Umbilical cord (tissue), 2 donors: ENCODE measurements around the gene ZNF236. TPM values are rescaled to one million over a fixed set of nuclear protein-coding genes. Genes with fewer than 3 reads are reported as not detected.
"Not testable (repeated sequence)": the region's sequence is repeated elsewhere in the genome, so short reads cannot be mapped to it uniquely, and the experiment has no call there.

Experiments used
- DNase-seq: peaks from one replicate; pipeline ENCODE4 v3.0.0-alpha.2; 2015; ENCODE audit warnings: low spot score
- total RNA-seq: library from RNA; depleted of rRNA; stranded (reverse); fragments of >200 nt; gene quantifications from one replicate; pipeline ENCODE4 v1.2.3, GENCODE V29; 2014; ENCODE audit warnings: low replicate concordance; ENCODE audit not compliant: insufficient read depth

ZNF236 gene
- total RNA-seq, 1 donor from 2014 or later, result 34.2 TPM

- peak; percentile 31 for DNase-seq
Measured at GRCh38 chr18:76943542-76944339, 121.4 kb downstream of the ZNF236 start.

DNA sequence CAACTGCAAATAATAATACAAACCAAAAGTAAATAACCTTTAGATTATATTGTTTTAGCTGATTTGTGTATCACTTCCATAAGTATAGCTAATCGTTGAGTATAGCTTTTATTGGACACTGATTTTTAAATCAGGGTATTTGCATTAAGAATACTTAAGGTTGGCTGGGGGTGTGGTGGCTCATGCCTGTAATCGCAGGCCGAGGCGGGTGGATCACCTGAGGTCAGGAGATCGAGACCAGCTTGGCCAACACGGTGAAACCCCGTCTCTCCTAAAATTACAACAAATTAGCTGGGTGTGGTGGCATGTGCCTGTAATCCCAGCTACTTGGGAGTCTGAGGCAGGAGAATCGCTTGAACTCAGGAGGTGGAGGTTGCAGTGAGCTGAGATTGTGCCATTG lies 122.0 kb downstream of the ZNF236 start:
- DNase-seq, result not testable (repeated sequence)

DNA sequence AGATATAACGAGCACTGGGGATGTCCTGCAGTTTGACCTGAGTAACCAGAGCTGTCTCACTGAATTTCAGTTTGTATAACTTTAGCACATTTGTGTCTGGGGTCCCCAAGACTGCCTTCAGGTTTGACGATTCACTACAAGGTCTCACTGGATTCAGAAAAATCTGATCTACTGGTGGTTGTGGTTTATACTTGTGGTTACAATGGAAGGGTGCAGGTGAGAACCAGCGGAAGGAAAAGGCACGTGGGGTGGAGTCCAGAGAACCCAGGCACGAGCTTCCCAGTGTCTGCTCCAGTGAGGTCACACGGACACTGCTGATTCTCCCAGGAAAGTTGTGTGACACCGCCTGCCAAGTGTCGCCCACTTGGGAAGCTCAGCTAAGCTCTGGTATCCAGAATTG lies 126.0 kb downstream of the ZNF236 start:
- no peak for DNase-seq

GRCh38 chr18:76951456-76952247 lies 129.3 kb downstream of the ZNF236 start:
- DNase-seq, result no peak

GRCh38 chr18:76952747-76953146 lies 130.4 kb downstream of the ZNF236 start:
- DNase-seq, result no peak

- no peak for DNase-seq
Measured at GRCh38 chr18:76953156-76953555, 130.8 kb downstream of the ZNF236 start.

GRCh38 chr18:76953583-76954233 lies 131.4 kb downstream of the ZNF236 start:
- DNase-seq, result no peak

DNA sequence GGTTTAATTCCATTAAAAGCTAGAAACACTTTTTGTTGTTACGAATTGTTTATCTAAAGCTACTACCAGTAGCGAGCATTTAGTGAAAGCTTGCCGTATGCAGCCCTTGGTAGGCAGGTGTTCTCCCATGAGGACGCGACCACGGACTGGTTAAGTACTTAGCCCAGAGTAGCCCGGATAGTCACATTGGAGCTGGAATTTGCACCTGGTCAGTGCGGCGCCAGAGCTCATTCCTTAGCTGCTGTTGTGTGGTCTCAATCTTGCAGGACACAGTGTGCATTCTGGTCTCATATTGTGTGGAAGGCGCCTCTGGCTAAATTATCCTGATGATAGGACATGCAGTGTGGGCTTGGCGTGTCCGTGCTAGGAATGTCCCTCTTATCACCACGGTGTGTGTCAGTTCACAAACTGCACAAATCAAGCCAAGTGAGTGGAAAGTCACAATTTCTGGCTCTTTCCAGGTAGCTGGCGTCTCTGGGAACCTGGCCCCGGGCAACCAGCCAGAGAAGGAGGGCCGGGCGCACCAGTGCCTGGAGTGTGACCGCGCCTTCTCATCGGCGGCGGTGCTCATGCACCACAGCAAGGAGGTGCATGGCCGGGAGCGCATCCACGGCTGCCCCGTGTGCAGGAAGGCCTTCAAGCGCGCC lies 133.3 kb downstream of the ZNF236 start:
- DNase-seq, result no peak

GRCh38 chr18:76956648-76957047 lies 134.3 kb downstream of the ZNF236 start:
- DNase-seq, result no peak

DNA sequence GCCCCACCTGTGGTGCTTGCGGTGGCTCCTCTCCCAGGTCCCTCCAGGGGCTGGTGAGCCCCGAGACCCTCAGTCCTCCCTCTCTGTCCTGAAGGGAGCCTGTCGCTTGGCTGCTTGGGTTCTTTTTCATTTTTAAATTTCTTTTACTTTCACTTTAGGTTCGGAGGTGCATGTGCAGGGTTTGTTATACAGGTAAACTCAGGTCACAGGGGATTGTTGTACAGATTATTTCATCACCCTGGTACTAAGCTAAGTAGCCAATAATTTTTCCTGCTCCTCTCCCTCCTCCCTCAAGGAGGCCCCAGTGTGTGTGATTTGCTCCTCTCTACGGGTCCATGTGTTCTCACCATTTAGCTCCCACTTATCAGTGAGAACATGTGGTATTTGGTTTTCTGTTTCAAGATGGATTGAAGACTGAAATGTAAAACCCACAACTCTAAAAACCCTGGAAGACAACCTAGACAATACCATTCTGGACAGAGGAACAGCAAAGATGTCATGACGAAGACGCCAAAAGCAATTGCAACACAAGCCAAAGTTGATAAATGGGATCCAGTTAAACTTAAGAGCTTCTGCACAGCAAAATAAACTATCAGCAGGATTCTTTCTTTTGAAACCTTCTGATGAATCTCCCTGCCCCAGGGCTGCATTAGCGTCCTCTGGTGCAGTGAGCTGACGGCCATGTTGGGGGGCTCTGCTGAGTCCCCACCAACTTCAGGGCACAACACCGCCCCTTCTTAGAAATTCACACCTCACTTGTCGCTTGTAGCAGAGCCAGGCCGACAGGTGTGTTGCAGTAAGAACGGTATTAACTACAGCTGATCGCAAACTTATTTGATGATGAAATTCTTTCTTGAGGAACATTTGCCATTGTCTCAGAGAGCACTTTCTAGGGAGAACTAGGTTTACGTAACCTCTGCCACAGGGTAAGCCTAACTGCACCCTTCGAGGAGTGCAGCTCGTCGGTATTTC lies 135.3 kb downstream of the ZNF236 start:
- DNase-seq, result no peak

DNA sequence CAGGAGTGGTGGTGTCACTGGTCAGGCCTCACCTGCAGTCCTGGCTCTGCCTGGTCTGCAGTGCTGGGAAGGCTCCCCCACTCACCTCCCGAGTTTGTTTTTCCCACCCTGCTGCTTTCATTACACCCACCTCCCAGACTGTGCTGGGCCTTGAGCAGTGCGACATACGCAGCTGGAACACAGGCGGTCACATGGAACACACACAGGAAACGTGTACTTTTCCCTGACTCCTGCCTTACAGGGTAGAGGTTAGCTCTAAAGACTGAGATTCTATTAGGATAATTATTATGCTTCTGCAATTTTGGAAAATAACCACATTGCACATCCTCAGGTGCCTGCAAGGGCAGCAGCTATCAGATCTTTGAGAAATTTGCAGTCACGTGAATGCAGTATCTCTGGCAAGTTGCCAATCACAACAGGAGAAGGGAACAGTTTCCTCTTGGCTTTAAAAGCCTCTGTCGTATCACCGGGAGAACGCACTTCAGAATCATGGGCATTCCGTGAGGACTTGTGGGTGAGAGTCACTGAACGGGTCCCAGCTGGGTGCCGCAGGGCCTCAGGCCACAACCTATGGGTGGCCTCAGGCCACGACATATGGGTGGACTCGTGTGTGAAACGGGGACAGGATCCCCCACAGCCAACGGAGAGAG lies 136.5 kb downstream of the ZNF236 start:
- peak; percentile 52 for DNase-seq

GRCh38 chr18:76959605-76960004 lies 137.2 kb downstream of the ZNF236 start:
- no peak for DNase-seq

- DNase-seq, result no peak
Measured at GRCh38 chr18:76960528-76961035, 138.2 kb downstream of the ZNF236 start.

- no peak for DNase-seq
Measured at GRCh38 chr18:76962851-76963250, 140.5 kb downstream of the ZNF236 start.

DNA sequence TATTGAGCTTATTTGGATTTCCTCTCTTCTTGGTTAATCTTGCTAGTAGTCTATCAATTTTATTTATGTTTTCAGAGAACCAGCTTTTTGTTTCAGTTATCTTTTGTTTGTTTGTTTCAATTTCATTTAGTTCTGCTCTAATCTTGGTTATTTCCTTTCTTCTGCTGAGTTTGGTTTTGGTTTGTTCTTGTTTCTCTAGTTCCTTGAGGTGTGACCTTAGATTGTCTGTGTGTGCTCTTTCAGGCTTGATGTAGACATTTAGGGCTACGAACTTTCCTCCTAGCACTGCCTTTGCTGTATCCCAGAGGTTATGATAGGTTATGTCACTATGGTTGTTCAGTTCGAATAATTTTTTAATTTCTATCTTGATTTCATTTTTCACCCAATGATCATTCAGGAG lies 141.6 kb downstream of the ZNF236 start:
- no peak for DNase-seq

DNA sequence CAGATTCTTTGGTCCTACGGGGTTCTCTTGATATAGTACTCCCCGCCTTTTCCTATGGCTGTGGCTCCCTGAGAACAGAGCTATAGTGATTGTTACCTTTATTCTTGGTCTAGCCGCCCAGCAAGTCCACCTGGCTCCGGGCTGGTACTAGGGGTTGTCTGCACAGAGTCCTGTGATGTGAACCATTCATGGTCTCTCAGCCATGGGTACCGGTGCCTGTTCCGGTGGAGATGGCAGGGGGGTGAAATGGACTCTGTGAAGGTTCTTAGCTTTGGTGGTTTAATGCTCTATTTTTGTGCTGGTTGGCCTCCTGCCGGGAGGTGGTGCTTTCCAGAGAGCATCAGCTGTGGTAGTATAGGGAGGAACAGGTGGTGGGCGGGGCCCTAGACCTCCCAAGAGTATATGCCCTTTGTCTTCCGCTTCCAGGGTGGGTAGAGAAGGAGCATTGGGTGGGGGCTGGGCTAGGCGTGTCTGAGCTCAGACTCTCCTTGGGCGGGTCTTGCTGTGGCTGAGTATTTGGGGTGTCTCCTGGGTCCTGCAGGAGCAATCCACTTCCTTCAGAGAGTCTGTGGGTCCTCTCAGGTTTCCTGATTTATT lies 143.3 kb downstream of the ZNF236 start:
- not testable (repeated sequence) for DNase-seq

DNA sequence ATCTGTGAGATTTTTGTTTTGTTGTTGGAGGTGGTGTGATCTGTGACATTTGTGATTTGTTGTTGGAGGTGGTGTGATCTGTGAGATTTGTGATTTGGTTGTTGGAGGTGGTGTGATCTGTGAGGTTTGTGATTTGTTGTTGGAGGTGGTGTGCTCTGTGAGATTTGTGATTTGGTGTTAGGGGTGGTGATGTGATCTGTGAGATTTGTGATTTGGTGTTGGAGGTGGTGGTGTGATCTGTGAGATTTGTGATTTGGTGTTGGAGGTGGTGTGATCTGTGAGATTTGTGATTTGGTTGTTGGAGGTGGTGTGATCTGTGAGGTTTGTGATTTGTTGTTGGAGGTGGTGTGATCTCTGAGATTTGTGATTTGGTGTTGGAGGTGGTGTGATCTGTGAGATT lies 144.9 kb downstream of the ZNF236 start:
- not testable (repeated sequence) for DNase-seq

- DNase-seq, result no peak
Measured at GRCh38 chr18:76967721-76968472, 145.5 kb downstream of the ZNF236 start.
